Measurements from ENCODE around the gene PLEKHO2.

PLEKHO2 gene

DNA sequence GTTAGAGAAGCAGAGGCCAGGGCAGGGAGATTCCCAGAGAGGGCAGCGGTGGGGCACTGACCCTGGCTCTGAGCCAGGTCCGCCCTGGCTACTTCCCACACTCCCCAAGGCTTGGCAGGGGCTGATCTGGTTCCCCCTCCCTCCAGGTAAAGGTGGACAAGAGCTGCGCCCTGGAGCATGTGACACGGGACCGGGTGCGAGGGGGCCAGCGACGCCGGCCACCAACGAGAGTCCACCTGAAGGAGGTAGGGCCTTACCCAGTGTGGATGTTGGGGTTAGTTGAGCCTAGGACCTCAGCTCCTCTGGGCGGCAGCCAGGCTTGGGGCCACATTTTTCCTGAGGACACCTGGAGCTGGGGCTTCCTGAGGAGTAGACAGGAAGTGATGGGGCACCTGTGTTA, 19.6 kb downstream of the PLEKHO2 start:
- no peak overlapping the region for H3K27ac ChIP-seq
- H3K36me3 ChIP-seq = peaks cover 28% of the 10 kb centered on the region
- H3K27me3 ChIP-seq (ENCODE audit: insufficient read depth, low read depth, severe bottlenecking) = no peaks in the 10 kb centered on the region
- H3K4me3 ChIP-seq (ENCODE audit: low read depth, low read length) = no peak overlapping the region
- no peak for DNase-seq
- H3K9me3 ChIP-seq (ENCODE audit: severe bottlenecking) = no peaks in the 10 kb centered on the region
- no peak for TF ChIP-seq CTCF (IDR thresholded peaks at IDR 0.05; ENCODE audit: low read depth, low read length)

DNA sequence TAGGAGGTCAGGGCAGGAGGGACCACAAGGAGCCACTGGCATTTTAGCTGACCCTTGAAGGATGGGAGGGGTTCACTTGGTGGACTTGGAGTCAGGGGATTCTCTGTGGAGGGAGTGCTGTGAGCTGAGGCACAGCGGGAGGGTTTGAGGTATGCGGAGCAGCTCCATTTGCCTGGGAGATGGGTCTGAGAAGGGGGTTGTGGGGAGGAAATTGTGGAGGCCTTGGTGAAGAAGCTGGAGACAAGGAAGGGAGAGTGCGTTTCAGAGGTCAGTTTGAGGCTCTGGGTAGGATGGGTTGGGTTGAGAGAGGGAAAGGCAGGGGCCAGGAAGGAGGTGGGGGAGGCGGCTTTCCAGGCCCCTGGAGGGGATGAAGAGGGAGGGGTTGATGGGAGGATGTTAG, 20.2 kb downstream of the PLEKHO2 start:
- no peak overlapping the region for H3K27ac ChIP-seq
- no peaks in the 10 kb centered on the region for H3K9me3 ChIP-seq (ENCODE audit: severe bottlenecking)
- H3K36me3 ChIP-seq = peaks cover 27% of the 10 kb centered on the region
- H3K27me3 ChIP-seq (ENCODE audit: insufficient read depth, low read depth, severe bottlenecking) = no peaks in the 10 kb centered on the region
- no peak for TF ChIP-seq CTCF (IDR thresholded peaks at IDR 0.05; ENCODE audit: low read depth, low read length)
- H3K4me3 ChIP-seq (ENCODE audit: low read depth, low read length) = no peak overlapping the region
- no peak for DNase-seq

DNA sequence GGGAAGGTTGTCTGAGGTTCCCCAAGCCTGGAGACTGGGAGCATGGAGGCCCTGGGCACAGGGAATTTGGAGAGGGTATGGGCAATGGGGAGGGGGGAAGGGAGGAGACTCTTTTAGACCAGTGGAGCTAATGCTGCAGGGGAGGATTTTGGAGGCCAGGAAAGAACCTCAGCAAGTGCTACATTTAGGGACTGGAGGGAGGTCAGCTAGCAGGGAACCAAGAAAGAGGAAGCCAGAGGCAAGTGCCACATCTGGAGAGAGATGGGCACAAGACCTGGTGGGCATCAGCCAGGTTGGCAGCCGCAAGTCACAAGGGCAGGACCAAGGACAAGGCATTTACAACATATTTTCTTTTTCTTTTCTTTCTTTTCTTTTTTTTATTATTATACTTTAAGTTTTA, 20.7 kb downstream of the PLEKHO2 start:
- DNase-seq = no peak
- Histone ChIP-seq H3K27ac (no peak overlapping the region), H3K9me3 (ENCODE audit: severe bottlenecking) (no peaks in the 10 kb centered on the region), H3K27me3 (ENCODE audit: insufficient read depth, low read depth, severe bottlenecking) (no peaks in the 10 kb centered on the region), H3K36me3 (peaks cover 27% of the 10 kb centered on the region), H3K4me3 (ENCODE audit: low read depth, low read length) (no peak overlapping the region)
- TF ChIP-seq CTCF (IDR thresholded peaks at IDR 0.05; ENCODE audit: low read depth, low read length) = no peak

GRCh38 chr15:64864068-64864467, 22.4 kb downstream of the PLEKHO2 start:
- Histone ChIP-seq H3K36me3 (peaks cover 26% of the 10 kb centered on the region), H3K27ac (no peak overlapping the region), H3K9me3 (ENCODE audit: severe bottlenecking) (no peaks in the 10 kb centered on the region), H3K4me3 (ENCODE audit: low read depth, low read length) (no peak overlapping the region), H3K27me3 (ENCODE audit: insufficient read depth, low read depth, severe bottlenecking) (no peaks in the 10 kb centered on the region)
- no peak for TF ChIP-seq CTCF (IDR thresholded peaks at IDR 0.05; ENCODE audit: low read depth, low read length)
- DNase-seq = no peak

DNA sequence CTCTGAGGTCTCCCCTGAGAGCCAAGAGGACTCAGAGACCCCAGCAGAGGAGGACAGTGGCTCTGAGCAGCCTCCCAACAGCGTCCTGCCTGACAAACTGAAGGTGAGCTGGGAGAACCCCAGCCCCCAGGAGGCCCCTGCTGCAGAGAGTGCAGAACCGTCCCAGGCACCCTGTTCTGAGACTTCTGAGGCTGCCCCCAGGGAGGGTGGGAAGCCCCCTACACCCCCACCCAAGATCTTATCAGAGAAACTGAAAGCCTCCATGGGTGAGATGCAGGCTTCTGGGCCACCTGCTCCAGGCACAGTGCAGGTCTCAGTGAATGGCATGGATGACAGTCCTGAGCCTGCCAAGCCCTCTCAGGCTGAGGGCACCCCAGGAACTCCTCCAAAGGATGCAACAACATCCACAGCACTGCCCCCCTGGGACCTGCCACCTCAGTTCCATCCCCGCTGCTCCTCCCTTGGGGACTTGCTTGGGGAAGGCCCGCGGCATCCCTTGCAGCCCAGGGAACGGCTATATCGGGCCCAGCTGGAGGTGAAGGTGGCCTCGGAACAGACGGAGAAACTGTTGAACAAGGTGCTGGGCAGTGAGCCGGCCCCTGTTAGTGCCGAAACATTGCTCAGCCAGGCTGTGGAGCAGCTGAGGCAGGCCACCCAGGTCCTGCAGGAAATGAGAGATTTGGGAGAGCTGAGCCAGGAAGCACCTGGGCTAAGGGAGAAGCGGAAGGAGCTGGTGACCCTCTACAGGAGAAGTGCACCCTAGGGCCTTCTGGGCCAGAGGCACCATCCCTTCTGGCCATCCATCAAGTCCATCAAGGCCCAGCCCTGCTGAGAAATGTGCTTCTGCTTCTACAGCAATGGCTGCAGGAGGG, 23.6 kb downstream of the PLEKHO2 start:
- Histone ChIP-seq H3K4me3 (ENCODE audit: low read depth, low read length) (no peak overlapping the region), H3K36me3 (peaks cover 20% of the 10 kb centered on the region), H3K27ac (no peak overlapping the region), H3K27me3 (ENCODE audit: insufficient read depth, low read depth, severe bottlenecking) (no peaks in the 10 kb centered on the region), H3K9me3 (ENCODE audit: severe bottlenecking) (no peaks in the 10 kb centered on the region)
- TF ChIP-seq CTCF (IDR thresholded peaks at IDR 0.05; ENCODE audit: low read depth, low read length) = no peak
- DNase-seq = no peak
